AG10803 (cell line): ENCODE measurements around the gene ARRB1.

Source experiments
- DNase-seq: peaks from one replicate; pipeline ENCODE4 v3.0.0; 2010; ENCODE audit warnings: low read depth
- H3K4me3 ChIP-seq: 2 replicates; pipeline ENCODE4 v1.5.1; 2011; ENCODE audit warnings: mild to moderate bottlenecking, low read length, control low read depth
- CTCF ChIP-seq: conservative IDR thresholded peaks from 2 replicates; pipeline ENCODE4 v1.5.1; 2011; ENCODE audit warnings: mild to moderate bottlenecking, low read length, control low read depth, inconsistent platforms

ARRB1 gene

GRCh38 chr11:75214411-75214821, 137.0 kb downstream of the ARRB1 start:
- TF ChIP-seq CTCF, result peak; percentile 42
- no peak overlapping the region for H3K4me3 ChIP-seq
- peak; percentile 54 for DNase-seq
